GM12878 (cell line): ENCODE results near the gene SNPH. TPM values are rescaled to one million over a fixed set of nuclear protein-coding genes. Genes with fewer than 3 reads are reported as not detected.

Experiments
- ATAC-seq: fragments of 200-7000 bp; cut with Tn5 transposase; 3 replicates; pipeline ENCODE4 v1.9.1; 2020; ENCODE audit warnings: mild to moderate bottlenecking, moderate library complexity
- BruUV-seq: library from RNA; stranded (reverse); fragments of 400-500 nt; replicated peaks from 2 replicates; lab custom pipeline; 2021; lab: Mats Ljungman, UMichigan
- CTCF ChIA-PET: fragments of 300-600 bp; sonication (Branson Sonifier 250); formaldehyde crosslinking; extraction: SDS; loops from one replicate; lab custom pipeline; 2021; ENCODE audit warnings: inconsistent platforms; lab: Yijun Ruan, JAX
- POLR2A ChIA-PET: fragments of 350-600 bp; formaldehyde crosslinking; extraction: SDS; loops from one replicate; lab custom pipeline; 2021; ENCODE audit warnings: inconsistent platforms; lab: Charles Lee
- RAD21 ChIA-PET: fragments of 300-600 bp; sonication (Branson Sonifier 250); formaldehyde crosslinking; loops from one replicate; lab custom pipeline; 2023; ENCODE audit warnings: antibody characterized with exemption; ENCODE audit not compliant: unreplicated experiment; lab: Charles Lee
- SMC1A ChIA-PET: fragments of 300-600 bp; sonication (Branson Sonifier 250); formaldehyde crosslinking; loops from one replicate; lab custom pipeline; 2023; ENCODE audit not compliant: unreplicated experiment, uncharacterized antibody; lab: Charles Lee
- DNase-seq: peaks from one replicate; pipeline ENCODE4 v3.0.0-alpha.2; 2011; ENCODE audit warnings: low read depth, low spot score
- FAIRE-seq: peaks from 3 replicates; lab custom pipeline; 2011; peaks lifted over from hg19 to GRCh38; lab: Jason Lieb, UNC
- H2AFZ ChIP-seq: 2 replicates; pipeline ENCODE4 v1.6.0; 2011; ENCODE audit warnings: low read depth, low read length, control low read depth; ENCODE audit not compliant: control insufficient read depth
- H3K27ac ChIP-seq: 2 replicates; pipeline ENCODE4 v1.5.1; 2011; ENCODE audit warnings: control low read depth; ENCODE audit not compliant: control insufficient read depth, insufficient read depth
- H3K27me3 ChIP-seq, 2 experiments: replicated peaks in 1 of 2; 2 replicates each; pipeline versions ENCODE4 v1.6.0 to v1.6.1; 2011; ENCODE audit warnings: low read length in 1 of 2; ENCODE audit not compliant: control insufficient read depth in 2 of 2, insufficient read depth in 2 of 2
- H3K36me3 ChIP-seq, 2 experiments: 2 replicates each; pipeline ENCODE4 v1.5.1; 2011; ENCODE audit warnings: low read length in 1 of 2; ENCODE audit not compliant: control insufficient read depth in 2 of 2, insufficient read depth in 2 of 2
- H3K4me1 ChIP-seq: 2 replicates; pipeline ENCODE4 v1.6.1; 2011; ENCODE audit warnings: mild to moderate bottlenecking, low read length, moderate library complexity, mixed read lengths; ENCODE audit not compliant: control insufficient read depth, insufficient read depth
- H3K4me2 ChIP-seq: 2 replicates; pipeline ENCODE4 v1.6.0; 2011; ENCODE audit warnings: control low read depth; ENCODE audit not compliant: control insufficient read depth, insufficient read depth
- H3K4me3 ChIP-seq: fragments of 200-600 bp; sonication (generic); 2 replicates; pipeline ENCODE4 v1.5.1; 2016
- H3K79me2 ChIP-seq: 2 replicates; pipeline ENCODE4 v1.6.0; 2011; ENCODE audit warnings: low read length; ENCODE audit not compliant: control insufficient read depth, insufficient read depth
- H3K9ac ChIP-seq: 2 replicates; pipeline ENCODE4 v1.8.0; 2011; ENCODE audit warnings: low read length, control low read depth, mixed read lengths; ENCODE audit not compliant: control insufficient read depth, insufficient read depth
- H3K9me3 ChIP-seq: replicated peaks from 3 replicates; pipeline ENCODE4 v1.5.1; 2011; ENCODE audit warnings: mild to moderate bottlenecking, low read length; ENCODE audit not compliant: control insufficient read depth, insufficient read depth
- H4K20me1 ChIP-seq: 2 replicates; pipeline ENCODE4 v1.6.0; 2011; ENCODE audit not compliant: control insufficient read depth, insufficient read depth
- BCL3 ChIP-seq: IDR thresholded peaks from 2 replicates; pipeline ENCODE4 v1.6.1; 2011; ENCODE audit warnings: borderline replicate concordance, low read depth, mild to moderate bottlenecking, moderate library complexity, low read length; ENCODE audit not compliant: insufficient read depth, poor library complexity, severe bottlenecking
- CBFB ChIP-seq: IDR thresholded peaks from 2 replicates; pipeline ENCODE4 v1.6.1; 2016; ENCODE audit warnings: antibody characterized with exemption, low read depth
- CBX5 ChIP-seq: sonication (generic); IDR thresholded peaks from 2 replicates; pipeline ENCODE4 v1.6.1; 2016; ENCODE audit warnings: low read depth, moderate library complexity, mild to moderate bottlenecking, inconsistent platforms
- CREB1 ChIP-seq: IDR thresholded peaks from 2 replicates; pipeline ENCODE4 v1.6.1; 2012; ENCODE audit warnings: low read depth, mild to moderate bottlenecking, inconsistent platforms
- CREM ChIP-seq: IDR thresholded peaks from 2 replicates; pipeline ENCODE4 v1.6.1; 2014; ENCODE audit warnings: antibody characterized with exemption, low read depth
- EED ChIP-seq: sonication (generic); IDR thresholded peaks from 2 replicates; pipeline ENCODE4 v1.6.1; 2016; ENCODE audit warnings: antibody characterized with exemption, low read depth
- ELK1 ChIP-seq: IDR thresholded peaks from 2 replicates; pipeline ENCODE4 v1.6.1; 2012; ENCODE audit warnings: low read depth, low read length, improper control_type of control experiment
- ETV6 ChIP-seq, 2 experiments: fragments of 450-650 bp in 1 of 2; IDR thresholded peaks in 1 of 2; conservative IDR thresholded peaks in 1 of 2; 2 replicates each; pipeline ENCODE4 v1.6.1; 2014; ENCODE audit warnings: antibody characterized with exemption in 1 of 2, borderline replicate concordance in 1 of 2, low read depth in 1 of 2, mild to moderate bottlenecking in 1 of 2, moderate library complexity in 1 of 2
- IRF4 ChIP-seq: IDR thresholded peaks from 2 replicates; pipeline ENCODE4 v1.6.1; 2011; ENCODE audit warnings: low read depth, low read length
- JUND ChIP-seq: IDR thresholded peaks from 2 replicates; pipeline ENCODE4 v1.6.1; 2012; ENCODE audit warnings: low read depth, mild to moderate bottlenecking, low read length, improper control_type of control experiment, moderate library complexity
- NFXL1 ChIP-seq: fragments of 450-650 bp; IDR thresholded peaks from 2 replicates; pipeline ENCODE4 v1.6.1; 2017; ENCODE audit warnings: antibody characterized with exemption, mild to moderate bottlenecking, borderline replicate concordance
- NKRF ChIP-seq: fragments of 450-650 bp; conservative IDR thresholded peaks from 2 replicates; pipeline ENCODE4 v1.6.1; 2017; ENCODE audit warnings: mild to moderate bottlenecking, moderate library complexity
- POLR2AphosphoS5 ChIP-seq: IDR thresholded peaks from 2 replicates; pipeline ENCODE4 v1.6.1; 2011; ENCODE audit warnings: mild to moderate bottlenecking, low read length, inconsistent platforms
- RELB ChIP-seq: fragments of 450-650 bp; IDR thresholded peaks from 2 replicates; pipeline ENCODE4 v1.6.1; 2017; ENCODE audit warnings: low read depth, mild to moderate bottlenecking, moderate library complexity
- RFX5 ChIP-seq: IDR thresholded peaks from 2 replicates; pipeline ENCODE4 v1.6.1; 2011; ENCODE audit warnings: low read depth, low read length, improper control_type of control experiment
- SIN3A ChIP-seq: IDR thresholded peaks from 2 replicates; pipeline ENCODE4 v1.6.1; 2012; ENCODE audit warnings: low read depth, low read length, improper control_type of control experiment
- WGBS: methylation state at CpG from one replicate; pipeline ENCODE4 v1.1.6; 2016; ENCODE audit warnings: low lambda C conversion rate; ENCODE audit not compliant: insufficient replicate concordance, insufficient coverage; ENCODE audit errors: missing lambda C conversion rate; 5-methylcytosine and 5-hydroxymethylcytosine counted together
- in situ Hi-C: fragments of 300-500 bp; cut with MboI; formaldehyde crosslinking; loops from 9 replicates; pipeline ENCODE4 v1.14.3; 2018; ENCODE audit warnings: mixed read lengths
- intact Hi-C: fragments of 100-400 bp; cut with micrococcal nuclease; formaldehyde crosslinking; loops from one replicate; pipeline ENCODE4 v1.14.2; 2022; ENCODE audit not compliant: unreplicated experiment
- polyA plus RNA-seq, 11 experiments: library from polyadenylated mRNA; depleted of rRNA in 4 of 11; unstranded in 6 of 11; stranded (reverse) in 5 of 11; fragments of >200 nt; fragmentation: Nextera tagmentation in 4 of 11; fragmentation: Illumina TruSeq in 1 of 11; extraction: Ambion mirVana in 4 of 11; extraction: Trizol in 1 of 11; gene quantifications; 1 replicate in 1 of 11; 2 replicates in 10 of 11; pipeline versions ENCODE4 v1.2.1 to v1.2.3, GENCODE V29; 2011 to 2016; ENCODE audit warnings: inconsistent platforms in 2 of 11, missing spikeins in 2 of 11, low read depth in 1 of 11
- total RNA-seq, 4 experiments: library from RNA; depleted of rRNA in 3 of 4; stranded (reverse); fragments of >200 nt in 3 of 4; fragmentation: Illumina TruSeq in 1 of 4; extraction: Trizol in 1 of 4; gene quantifications; 2 replicates each; pipeline versions ENCODE4 v1.2.1 to v1.2.3, GENCODE V29; 2013 to 2021

The SNPH gene
- total and polyA plus RNA-seq, 10 of the 15 experiments (the other 5 are each of a cell fraction or from before 2014, with no cell fraction given) = 0.02 to 0.45 (median 0.34) TPM; not detected in 2

- in situ Hi-C loops = no loop called here
- RAD21 ChIA-PET = interaction anchor here (1.6 kb wide), 1 partner anchor 130 kb away, joined by 3 read pairs; no protein-coding TSS in a partner anchor
- Histone ChIP-seq H3K36me3 (no peaks in the 10 kb centered on the region), H3K4me2 (no peak overlapping the region), H2AFZ (no peak overlapping the region), H3K4me3 (no peak overlapping the region), H3K79me2 (no peaks in the 10 kb centered on the region), H4K20me1 (no peaks in the 10 kb centered on the region), H3K27me3 (no peaks in the 10 kb centered on the region), H3K4me1 (no peaks in the 10 kb centered on the region), H3K27ac (no peak overlapping the region), H3K9ac (no peak overlapping the region), H3K9me3 (no peaks in the 10 kb centered on the region)
- FAIRE-seq = no peak
- POLR2A ChIA-PET = no interaction called here
- no TSS peak for BruUV-seq
- intact Hi-C loops = no loop called here
- SMC1A ChIA-PET = no interaction called here
- no peak for DNase-seq
- no peak for ATAC-seq
- WGBS = 65% methylated on average over 14 of the region's 14 CpGs
- CTCF ChIA-PET = interaction anchor here (1.6 kb wide), 1 partner anchor 130 kb away, joined by 5 read pairs; no protein-coding TSS in a partner anchor
- TF ChIP-seq ELK1 (no peak), EED (no peak), JUND (no peak), RFX5 (no peak), BCL3 (no peak), CREB1 (no peak), RELB (no peak), CBX5 (no peak), CBFB (no peak), SIN3A (no peak), POLR2AphosphoS5 (no peak), CREM (no peak), ETV6 (conservative IDR thresholded peaks at IDR 0.05 in 1 of 2, IDR thresholded peaks at IDR 0.05 in 1 of 2; ENCODE audit: borderline replicate concordance in 1 of 2, low read depth in 1 of 2) (no peak), NFXL1 (no peak), IRF4 (no peak), NKRF (no peak)
These were observed 40.4 kb downstream of the SNPH start for GRCh38 chr20:1306316-1307135.
